Measurements from ENCODE around the gene C1orf174.

The C1orf174 gene

DNA sequence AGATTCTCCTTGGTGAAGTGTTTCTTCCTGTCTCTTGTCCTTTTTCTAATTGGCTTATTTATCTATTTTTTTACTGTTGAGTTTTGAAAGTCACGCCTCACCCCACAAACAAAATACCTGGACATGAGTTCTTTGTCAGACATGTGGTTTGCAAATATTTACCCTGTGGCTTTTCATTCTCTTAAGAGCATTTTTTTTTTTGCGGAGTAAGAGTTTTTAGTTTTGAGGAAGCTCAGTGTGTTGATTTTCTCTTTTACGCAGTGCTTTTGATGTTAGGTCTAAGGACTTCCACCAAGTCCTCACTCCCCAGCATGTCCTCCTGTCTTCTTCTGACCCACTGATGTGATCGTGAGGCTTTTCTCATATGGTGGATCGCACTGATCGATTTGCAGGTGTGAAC is 35.2 kb downstream of the C1orf174 start:
- no peak for DNase-seq

DNA sequence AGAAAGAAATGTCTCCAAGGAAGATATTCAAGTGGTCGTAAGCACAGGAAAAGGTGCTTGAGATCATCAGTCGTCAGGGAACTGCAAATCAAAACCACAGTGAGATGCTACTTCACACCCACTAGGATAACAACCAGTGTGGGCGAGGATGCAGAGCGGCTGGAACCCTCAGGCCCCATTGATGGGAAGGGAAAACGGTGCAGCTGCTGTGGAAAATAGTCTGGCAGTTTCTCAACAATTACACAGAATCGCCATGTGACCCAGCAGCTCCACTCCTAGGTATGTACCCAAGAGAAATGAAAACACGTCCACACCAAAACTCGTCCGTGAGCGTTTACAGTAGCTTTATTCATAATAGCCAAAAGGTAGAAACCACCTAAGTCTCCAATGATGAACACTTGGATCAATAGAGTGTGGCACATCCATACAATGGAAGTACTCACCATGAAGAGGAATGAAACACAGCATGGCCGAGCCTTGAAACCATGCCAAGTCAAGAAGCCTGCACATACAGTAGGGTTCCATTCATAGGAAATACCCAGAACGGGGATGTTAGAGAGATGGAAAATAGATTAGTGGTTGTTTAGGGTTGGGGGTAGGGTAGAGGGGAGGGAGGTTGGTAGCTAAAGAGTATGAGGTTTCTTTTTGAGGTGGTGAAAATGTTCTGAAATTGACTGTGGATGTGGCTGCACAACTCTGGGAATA is 36.7 kb downstream of the C1orf174 start:
- DNase-seq = no peak

GRCh38 chr1:3858231-3858981 is 41.7 kb downstream of the C1orf174 start:
- peak; percentile 13 for DNase-seq

GRCh38 chr1:3857791-3858129 is 42.3 kb downstream of the C1orf174 start:
- DNase-seq = no peak

DNA sequence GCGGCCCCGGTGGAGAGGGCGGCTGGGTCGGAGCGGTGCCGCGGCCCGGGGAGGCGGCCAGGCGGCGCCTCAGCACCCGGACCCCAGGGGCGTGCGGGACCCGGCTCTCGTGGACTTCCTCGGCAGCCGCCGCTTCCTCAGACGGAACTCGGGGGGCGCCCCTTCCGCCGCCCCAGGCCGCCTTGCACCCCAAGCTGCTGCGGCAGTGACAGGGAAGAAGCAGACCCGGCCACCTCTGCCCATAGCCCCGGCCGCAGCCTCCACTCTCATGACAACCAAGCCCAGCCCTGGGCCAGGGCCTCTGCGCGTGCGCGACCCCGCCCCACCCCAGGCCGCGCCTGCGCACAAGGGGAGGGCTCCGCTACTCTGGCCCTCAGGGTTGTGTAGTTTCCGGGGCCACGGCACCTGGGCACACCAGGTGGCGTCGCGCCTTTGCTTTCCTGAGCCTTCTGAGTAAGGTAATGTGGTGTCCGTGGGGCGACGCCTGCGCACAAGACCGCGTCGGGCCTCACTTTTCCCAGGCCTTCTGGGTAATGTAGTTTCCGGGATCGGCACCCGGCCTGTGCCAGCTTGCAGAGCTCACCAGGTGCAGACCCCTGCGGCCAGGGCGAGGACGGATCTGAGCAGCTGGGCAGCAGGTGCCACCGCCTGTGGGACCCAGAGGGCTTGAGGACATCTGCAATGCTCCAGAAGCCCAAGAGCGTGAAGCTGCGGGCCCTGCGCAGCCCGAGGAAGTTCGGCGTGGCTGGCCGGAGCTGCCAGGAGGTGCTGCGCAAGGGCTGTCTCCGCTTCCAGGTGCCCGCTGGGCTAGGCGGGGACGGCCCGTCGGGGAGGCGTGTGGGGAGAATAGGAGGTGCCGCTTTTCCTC is 42.9 kb downstream of the C1orf174 start, which contains the start of the genes CEP104 and DFFB:
TSS of gene CEP104 (minus strand) at position 289 of the 868 bp plus-strand sequence. CDS start 4,804 bp downstream, outside the sequence.
TSS of gene DFFB (plus strand) at position 554 of the 868 bp plus-strand sequence. CDS start at position 682, 128 bp downstream.
- DNase-seq = peak; percentile 73

- DNase-seq = no peak
Measured at GRCh38 chr1:3852711-3853485, 47.2 kb downstream of the C1orf174 start.

GRCh38 chr1:3852091-3852490 is 48.0 kb downstream of the C1orf174 start:
- DNase-seq = no peak

- no peak for DNase-seq
Measured at GRCh38 chr1:3851292-3851691, 48.8 kb downstream of the C1orf174 start.

- DNase-seq = no peak
Measured at GRCh38 chr1:3850857-3851256, 49.2 kb downstream of the C1orf174 start.

DNA sequence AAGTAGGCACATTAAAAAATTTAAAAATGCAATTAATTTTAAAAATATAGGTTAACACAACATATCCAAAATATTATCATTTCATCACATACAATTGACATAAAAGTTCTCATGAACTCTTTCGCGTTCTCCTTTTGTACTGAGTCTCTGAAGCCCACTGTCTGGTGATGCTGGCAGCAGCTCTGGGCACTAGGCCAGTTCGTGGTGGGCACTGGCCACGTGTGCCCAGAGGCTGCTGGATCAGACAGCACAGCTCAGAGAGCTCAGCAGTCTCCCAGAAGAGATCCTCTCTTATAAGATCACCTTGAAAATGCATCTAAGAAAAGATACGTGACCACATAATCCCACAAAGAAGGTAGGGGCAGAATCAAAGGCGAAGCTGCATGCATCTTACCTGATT is 53.0 kb downstream of the C1orf174 start:
- DNase-seq = no peak

GRCh38 chr1:3846541-3846940 is 53.5 kb downstream of the C1orf174 start:
- DNase-seq = no peak

DNA sequence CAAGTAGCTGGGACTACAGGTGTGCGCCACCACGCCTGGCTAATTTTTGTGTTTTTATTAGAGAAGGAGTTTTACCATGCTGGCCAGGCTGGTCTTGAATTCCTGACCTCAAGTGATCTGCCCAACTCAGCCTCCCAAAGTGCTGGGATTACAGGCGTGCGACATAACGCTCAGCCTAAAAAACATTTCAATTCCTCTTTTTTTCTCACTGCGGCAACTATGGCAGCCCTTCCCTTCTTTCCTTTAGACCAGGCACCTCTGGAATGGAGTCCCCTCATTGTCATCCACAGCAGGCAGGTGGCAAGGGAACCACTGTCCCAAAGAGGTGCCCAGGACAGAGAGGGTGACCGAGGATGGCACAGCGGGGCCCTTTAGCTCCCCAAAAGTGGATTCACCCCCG is 57.2 kb downstream of the C1orf174 start:
- DNase-seq = no peak

DNA sequence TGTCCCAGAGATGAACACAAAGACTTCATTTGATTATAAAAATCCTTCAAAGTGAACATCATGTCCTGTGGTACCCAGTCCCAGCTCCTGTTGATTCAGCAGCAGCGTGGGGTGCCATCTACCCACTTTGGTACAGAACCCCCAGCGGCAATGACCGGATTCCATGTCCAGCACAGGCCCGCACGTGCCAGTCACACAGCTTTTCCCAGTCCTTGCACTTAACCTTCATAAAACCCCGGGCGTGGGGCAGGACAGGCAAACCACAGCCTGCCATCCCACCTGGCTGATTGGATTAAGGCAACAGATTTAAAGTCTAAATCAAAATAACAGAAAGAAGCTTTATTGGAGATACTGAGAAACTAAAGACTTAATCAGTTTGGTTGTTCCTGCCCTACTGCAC is 58.6 kb downstream of the C1orf174 start:
- no peak for DNase-seq

Measured in HCEC 1CT (cell line).